ENCODE data around the gene TP53I13.

The TP53I13 gene

GRCh38 chr17:29618272-29619065, 50.0 kb downstream of the TP53I13 start:
- H3K27ac ChIP-seq, result peak overlapping the region in 1 of 2 donors; percentile 37
- TF ChIP-seq CTCF (IDR thresholded peaks at IDR 0.05), result no peak
- DNase-seq (ENCODE audit: low spot score), result no peak
- peak overlapping the region; percentile 63 for H3K4me3 ChIP-seq

- H3K4me3 ChIP-seq, result peak overlapping the region; percentile 15
- DNase-seq (ENCODE audit: low spot score), result no peak
- no peak for TF ChIP-seq CTCF (IDR thresholded peaks at IDR 0.05)
- H3K27ac ChIP-seq, result peak overlapping the region in 1 of 2 donors; percentile 65
Observed at GRCh38 chr17:29619251-29619650, 50.8 kb downstream of the TP53I13 start.

- no peak overlapping the region for H3K27ac ChIP-seq
- no peak overlapping the region for H3K4me3 ChIP-seq
- DNase-seq (ENCODE audit: low spot score), result no peak
- TF ChIP-seq CTCF (IDR thresholded peaks at IDR 0.05), result no peak
Observed at GRCh38 chr17:29620271-29620670, 51.8 kb downstream of the TP53I13 start.

GRCh38 chr17:29620779-29621500, 52.4 kb downstream of the TP53I13 start:
- peak overlapping the region; percentile 81 for H3K4me3 ChIP-seq
- no peak for DNase-seq (ENCODE audit: low spot score)
- peak overlapping the region; percentile 56 to 77 for H3K27ac ChIP-seq
- no peak for TF ChIP-seq CTCF (IDR thresholded peaks at IDR 0.05)

- peak overlapping the region; percentile 56 to 77 for H3K27ac ChIP-seq
- peak overlapping the region; percentile 81 for H3K4me3 ChIP-seq
- TF ChIP-seq CTCF (IDR thresholded peaks at IDR 0.05), result no peak
- DNase-seq (ENCODE audit: low spot score), result no peak
Observed at GRCh38 chr17:29621751-29622194, 53.3 kb downstream of the TP53I13 start.
